Activated CD8-positive, alpha-beta memory T cell treated with anti-CD3 and anti-CD28 coated beads for 36 hours (primary cell): ENCODE results near the gene ARIH2. TPM values are rescaled to one million over a fixed set of nuclear protein-coding genes. Genes with fewer than 3 reads are reported as not detected.

Experiments
- CTCF ChIA-PET: fragments of 350-600 bp; sonication (Branson Sonifier 250); formaldehyde crosslinking; loops from one replicate; lab custom pipeline; 2021; ENCODE audit warnings: antibody characterized with exemption; lab: Charles Lee
- POLR2A ChIA-PET: fragments of 350-600 bp; sonication (Branson Sonifier 250); formaldehyde crosslinking; loops from one replicate; lab custom pipeline; 2021; ENCODE audit warnings: antibody characterized with exemption; lab: Charles Lee
- total RNA-seq, 2 experiments: library from RNA; stranded (reverse); gene quantifications; one replicate each; pipeline ENCODE4 v1.2.3, GENCODE V29; 2021

Gene ARIH2
- total RNA-seq, 2 experiments from 2014 or later, result 127 to 131 TPM

DNA sequence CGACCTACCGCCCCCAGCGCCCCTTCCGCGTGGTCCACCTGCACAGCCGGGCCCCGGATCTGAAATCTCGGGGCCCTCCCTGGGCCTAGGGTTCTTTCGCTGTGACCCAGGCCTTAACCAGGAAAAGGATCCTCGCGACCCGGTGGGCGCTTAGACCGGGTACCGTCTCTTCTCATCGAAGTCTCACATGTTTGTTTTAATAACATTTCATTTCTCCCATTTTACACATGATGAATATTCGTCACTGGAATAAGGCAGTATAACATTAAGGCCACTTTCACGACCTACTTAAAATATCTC, 100.0 kb downstream of the ARIH2 start:
- CTCF ChIA-PET, result interaction anchor here (1.6 to 7.7 kb wide), 4 partner anchors 9 to 29 kb away, joined by 3 to 66 read pairs (median 33); partner anchors contain the start of genes IMPDH2, P4HTM and WDR6
- POLR2A ChIA-PET, result interaction anchor here (8.8 kb wide), 1 partner anchor 11 kb away, joined by 90 read pairs; the partner anchor contains the start of gene WDR6

DNA sequence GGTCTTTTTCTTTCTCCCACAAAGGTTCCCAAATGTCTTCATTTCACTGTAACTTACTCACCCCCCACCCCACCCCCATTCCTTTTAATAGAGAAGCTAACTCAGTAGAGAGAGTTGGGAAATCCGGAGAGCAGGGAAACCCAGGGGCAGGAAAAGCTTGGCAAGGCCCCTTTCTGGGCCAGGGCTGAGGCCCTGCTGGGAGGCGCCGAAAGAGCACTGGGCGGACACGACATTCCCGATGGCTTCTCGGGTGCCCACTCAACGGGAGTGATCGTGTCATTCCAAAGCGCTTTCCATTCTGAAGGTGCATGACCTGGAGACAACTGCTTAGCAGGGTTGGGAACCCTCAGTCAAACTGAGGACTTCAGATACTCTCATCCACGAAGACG, 101.3 kb downstream of the ARIH2 start:
- CTCF ChIA-PET, result interaction anchor here (0.7 to 7.7 kb wide), 6 partner anchors 9 to 101 kb away, joined by 3 to 66 read pairs (median 7); partner anchors contain the start of genes IMPDH2, P4HTM, QRICH1 and USP19
- POLR2A ChIA-PET, result interaction anchor here (1.0 to 8.8 kb wide), 3 partner anchors 9 to 101 kb away, joined by 3 to 90 read pairs (median 14); partner anchors contain the start of genes ARIH2, IMPDH2 and WDR6

DNA sequence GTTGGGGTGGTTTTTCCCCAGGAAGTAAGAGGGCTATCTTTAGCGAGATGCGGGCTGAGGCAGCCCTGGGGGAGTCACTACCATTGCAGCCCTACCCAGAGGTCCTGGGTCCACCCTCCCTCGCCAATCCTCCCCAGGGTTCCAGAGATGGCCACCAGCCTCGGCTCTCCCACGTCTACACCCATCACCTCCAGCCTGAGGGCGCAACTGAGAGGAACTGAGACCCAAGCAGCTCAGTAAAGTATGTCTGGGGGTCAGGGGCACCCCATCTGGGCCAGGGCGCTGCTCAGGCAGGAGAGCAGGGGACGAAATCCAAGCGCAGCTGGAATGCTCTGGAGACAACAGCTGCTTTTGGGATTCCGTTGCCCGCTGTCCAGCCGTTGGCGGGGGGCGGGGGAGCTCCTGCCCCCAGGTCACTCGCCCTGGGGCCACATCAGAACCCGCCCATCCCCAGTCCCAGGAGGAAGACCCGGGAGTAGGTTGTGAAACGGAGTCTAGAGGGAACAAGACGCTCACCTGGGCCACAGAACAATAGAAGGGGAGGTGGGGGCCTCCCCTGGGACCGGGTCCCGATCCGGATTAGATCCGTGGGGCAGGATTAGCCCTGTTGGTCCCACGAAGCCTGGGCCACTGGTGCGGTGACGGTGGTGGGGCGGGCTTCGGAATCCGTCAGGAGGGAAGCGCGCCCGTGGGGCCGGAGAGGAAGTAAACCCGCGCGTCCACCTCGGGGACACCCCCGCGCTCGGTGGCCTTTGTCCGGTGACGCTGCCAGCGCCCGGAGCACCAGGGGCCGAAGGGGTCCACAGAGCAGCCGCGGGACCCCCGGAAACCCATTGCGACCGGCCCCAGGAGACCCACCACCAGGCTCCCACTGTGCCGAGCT, 101.9 kb downstream of the ARIH2 start:
- CTCF ChIA-PET, result interaction anchor here (0.6 to 7.7 kb wide), 8 partner anchors 9 to 160 kb away, joined by 3 to 66 read pairs (median 4); partner anchors contain the start of genes IMPDH2, P4HTM, QRICH1 and USP19
- POLR2A ChIA-PET, result interaction anchor here (1.2 to 8.8 kb wide), 6 partner anchors 8 to 303 kb away, joined by 3 to 90 read pairs (median 8); partner anchors contain the start of genes ARIH2, IMPDH2 and WDR6

DNA sequence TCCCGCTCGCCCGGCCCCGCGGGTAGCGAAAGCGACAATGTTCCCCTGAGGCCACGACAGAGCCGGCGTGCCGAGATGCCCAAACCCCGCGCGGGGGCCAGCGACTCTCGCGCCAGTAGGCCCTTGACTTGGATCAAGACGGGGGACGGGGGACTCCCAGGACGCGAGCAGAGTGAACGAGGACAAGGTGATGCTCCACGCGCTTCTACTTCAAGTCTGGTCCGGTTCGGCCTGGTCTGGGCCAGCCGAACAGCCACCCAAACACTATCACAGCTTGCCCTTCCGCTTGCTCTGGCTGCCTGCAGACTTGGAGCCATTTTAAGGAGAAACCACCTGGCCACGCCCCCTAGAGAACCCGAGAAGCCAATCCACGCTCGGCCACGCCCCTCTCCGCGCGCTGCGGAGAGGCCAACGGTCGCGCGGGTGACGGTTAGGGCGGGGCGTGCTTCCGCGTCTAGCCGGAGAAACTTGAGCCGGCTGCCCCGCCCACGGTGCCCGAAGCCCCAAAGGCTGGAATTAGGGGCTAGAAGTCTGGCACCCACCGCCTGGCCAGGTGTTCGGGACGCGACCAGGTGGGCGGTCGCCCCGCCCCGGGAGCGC, 102.7 kb downstream of the ARIH2 start:
- POLR2A ChIA-PET, result interaction anchor here (0.5 to 8.8 kb wide), 11 partner anchors 7 to 343 kb away, joined by 3 to 90 read pairs (median 7); partner anchors contain the start of genes ARIH2, IMPDH2, P4HTM and QRICH1

DNA sequence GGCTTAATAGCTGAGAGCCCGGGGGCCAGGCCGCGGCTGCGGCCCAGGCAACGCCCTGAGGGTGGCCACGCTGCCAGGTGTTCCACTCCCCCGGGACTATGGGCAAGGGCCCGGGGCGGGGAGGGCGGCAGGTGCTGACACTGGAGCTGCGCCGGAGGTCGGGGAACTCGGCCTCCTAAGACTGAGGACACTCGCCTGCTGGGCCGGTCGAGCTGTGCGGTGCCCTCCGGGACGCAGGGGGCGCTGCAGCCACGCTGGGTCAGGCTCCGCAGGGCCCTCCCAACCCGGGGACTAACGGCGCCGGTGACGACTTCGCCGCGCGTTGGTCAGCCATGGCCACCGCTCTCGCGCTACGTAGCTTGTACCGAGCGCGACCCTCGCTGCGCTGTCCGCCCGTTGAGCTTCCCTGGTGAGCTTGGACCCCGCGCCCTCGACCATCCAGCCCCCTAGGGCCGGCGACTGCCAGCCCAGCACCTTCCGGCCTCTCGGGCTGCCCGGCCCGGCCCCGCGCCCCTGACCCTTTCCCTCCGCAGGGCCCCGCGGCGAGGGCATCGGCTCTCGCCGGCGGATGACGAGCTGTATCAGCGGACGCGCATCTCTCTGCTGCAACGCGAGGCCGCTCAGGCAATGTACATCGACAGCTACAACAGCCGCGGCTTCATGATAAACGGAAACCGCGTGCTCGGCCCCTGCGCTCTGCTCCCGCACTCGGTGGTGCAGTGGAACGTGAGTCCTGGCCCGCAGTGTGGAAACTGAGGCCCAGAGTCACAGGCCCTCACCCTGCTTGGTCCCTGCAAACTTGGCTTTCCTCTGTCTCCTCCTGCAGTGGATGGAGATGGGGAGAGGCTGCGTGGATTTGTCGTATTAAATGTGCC, 103.4 kb downstream of the ARIH2 start, which contains the start of gene NDUFAF3:
TSS of gene NDUFAF3 (plus strand) at position 309 of the 875 bp plus-strand sequence. CDS start at position 333, 24 bp downstream.
- POLR2A ChIA-PET, result interaction anchor here (0.5 to 8.8 kb wide), 12 partner anchors 9 to 622 kb away, joined by 3 to 90 read pairs (median 6); partner anchors contain the start of genes ARIH2, P4HTM, QRICH1 and USP4

More for the DNA sequence above, 102.7 kb downstream of the ARIH2 start:
- CTCF ChIA-PET, result interaction anchor here (0.6 to 7.7 kb wide), 7 partner anchors 10 to 306 kb away, joined by 3 to 66 read pairs (median 4); partner anchors contain the start of genes P4HTM and WDR6

DNA sequence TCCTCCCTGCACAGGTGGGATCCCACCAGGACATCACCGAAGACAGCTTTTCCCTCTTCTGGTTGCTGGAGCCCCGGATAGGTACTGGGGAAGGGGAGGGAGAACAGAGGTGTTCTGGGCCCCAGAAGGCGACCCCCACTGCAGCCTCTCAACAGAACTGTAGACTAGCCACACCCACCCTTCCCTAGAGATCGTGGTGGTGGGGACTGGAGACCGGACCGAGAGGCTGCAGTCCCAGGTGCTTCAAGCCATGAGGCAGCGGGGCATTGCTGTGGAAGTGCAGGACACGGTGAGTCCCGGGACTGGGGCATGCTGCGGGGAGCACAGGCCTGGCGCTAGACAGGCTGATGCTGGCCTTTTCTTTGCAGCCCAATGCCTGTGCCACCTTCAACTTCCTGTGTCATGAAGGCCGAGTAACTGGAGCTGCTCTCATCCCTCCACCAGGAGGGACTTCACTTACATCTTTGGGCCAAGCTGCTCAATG, 104.1 kb downstream of the ARIH2 start:
- ChIA-PET CTCF (interaction anchor here (0.6 to 7.7 kb wide), 7 partner anchors 9 to 238 kb away, joined by 3 to 66 read pairs (median 4); partner anchors contain the start of genes P4HTM, QRICH1 and WDR6), POLR2A (interaction anchor here (0.6 to 8.8 kb wide), 9 partner anchors 15 to 622 kb away, joined by 3 to 90 read pairs (median 7); partner anchors contain the start of genes ARIH2, P4HTM, QRICH1 and USP4)

More for the DNA sequence above, 103.4 kb downstream of the ARIH2 start, which contains the start of gene NDUFAF3:
- CTCF ChIA-PET, result interaction anchor here (0.6 to 7.7 kb wide), 8 partner anchors 10 to 307 kb away, joined by 3 to 66 read pairs (median 4); partner anchors contain the start of genes P4HTM and WDR6

DNA sequence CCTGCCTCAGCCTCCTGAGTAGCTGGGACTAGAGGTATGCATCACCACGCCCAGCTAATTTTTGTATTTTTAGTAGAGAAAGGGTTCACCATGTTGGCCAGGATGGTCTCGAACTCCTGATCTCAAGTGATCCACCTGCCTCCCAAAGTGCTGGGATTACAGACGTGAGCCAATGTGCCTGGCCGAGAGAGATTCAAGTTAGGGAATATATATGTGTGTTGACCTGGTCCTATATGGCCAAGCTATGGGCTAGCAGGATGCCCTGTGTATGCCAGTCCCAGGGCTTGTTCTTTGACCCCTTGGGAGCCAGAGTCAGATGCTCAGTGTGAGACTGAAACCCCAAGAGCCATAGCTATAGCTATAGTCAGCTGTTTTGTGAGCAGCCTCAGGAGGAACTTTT, 105.1 kb downstream of the ARIH2 start:
- CTCF ChIA-PET, result interaction anchor here (7.6 to 7.7 kb wide), 2 partner anchors 15 to 35 kb away, joined by 63 to 66 read pairs; partner anchors contain the start of genes P4HTM and WDR6
- POLR2A ChIA-PET, result interaction anchor here (0.7 to 8.8 kb wide), 4 partner anchors 16 to 389 kb away, joined by 6 to 90 read pairs (median 10); partner anchors contain the start of genes PRKAR2A, QRICH1 and WDR6

DNA sequence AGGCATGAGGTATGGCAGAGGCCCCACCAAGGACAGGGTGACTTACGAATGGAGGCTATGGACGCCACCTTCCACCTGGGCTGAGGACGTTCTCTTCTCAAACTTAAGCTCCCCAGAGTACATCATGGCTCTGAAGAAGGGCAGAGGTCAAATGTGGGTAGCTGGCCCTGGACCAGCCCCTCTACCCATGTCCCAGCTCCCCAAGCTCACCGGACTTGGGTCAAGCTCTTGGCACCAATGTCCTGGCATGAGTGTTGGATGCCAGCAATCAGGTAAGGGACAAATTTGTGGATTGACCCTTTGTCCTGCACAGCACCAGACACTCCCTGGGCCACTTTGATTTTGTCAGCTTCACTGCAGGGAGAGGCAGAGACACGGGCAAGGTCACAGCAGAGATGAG, 105.8 kb downstream of the ARIH2 start:
- ChIA-PET POLR2A (interaction anchor here (0.5 to 8.8 kb wide), 3 partner anchors 17 to 104 kb away, joined by 3 to 90 read pairs (median 3); partner anchors contain the start of gene WDR6), CTCF (interaction anchor here (7.7 kb wide), 1 partner anchor 35 kb away, joined by 63 read pairs; the partner anchor contains the start of gene P4HTM)

DNA sequence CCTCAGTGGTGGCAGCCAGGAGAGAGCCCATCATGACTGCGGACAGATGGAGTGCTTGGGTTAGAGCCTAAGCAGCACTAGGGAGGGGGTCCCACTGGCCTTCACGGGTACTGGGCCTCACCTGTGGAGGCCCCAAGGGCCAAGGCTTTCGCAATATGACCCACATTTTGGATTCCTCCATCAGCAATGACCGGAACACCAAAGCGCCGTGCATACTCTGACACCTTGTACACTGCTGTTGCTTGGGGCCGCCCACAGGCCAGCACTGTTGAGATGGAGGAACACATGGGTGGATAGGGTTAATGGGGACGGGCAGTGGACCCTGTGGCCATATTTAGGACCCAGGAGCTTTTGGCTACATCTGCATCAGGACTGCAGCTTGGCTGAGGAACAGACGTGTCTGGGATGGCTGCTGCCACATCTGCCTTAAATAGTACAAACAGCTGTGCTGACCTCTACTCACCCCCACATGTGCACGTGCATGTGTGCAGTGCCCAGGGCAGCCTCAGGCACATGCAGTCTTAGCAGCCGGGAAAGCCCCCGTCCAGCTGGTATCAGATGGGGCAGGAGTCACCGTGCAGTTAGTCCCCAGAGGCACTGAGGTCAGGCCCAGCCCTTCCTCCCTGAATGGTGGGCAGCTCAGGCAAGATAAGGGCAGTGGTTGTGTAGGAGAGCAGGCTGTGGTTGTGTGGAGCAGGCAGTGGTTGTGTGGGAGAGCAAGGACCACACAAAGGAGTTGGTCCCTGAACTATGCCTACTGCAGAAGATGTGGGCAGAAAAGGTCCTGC, 106.6 kb downstream of the ARIH2 start:
- ChIA-PET CTCF (interaction anchor here (0.8 kb wide), 1 partner anchor 50 kb away, joined by 4 read pairs; no protein-coding TSS in a partner anchor), POLR2A (interaction anchor here (0.5 to 8.8 kb wide), 4 partner anchors 17 to 105 kb away, joined by 3 to 90 read pairs (median 4); partner anchors contain the start of gene WDR6)

DNA sequence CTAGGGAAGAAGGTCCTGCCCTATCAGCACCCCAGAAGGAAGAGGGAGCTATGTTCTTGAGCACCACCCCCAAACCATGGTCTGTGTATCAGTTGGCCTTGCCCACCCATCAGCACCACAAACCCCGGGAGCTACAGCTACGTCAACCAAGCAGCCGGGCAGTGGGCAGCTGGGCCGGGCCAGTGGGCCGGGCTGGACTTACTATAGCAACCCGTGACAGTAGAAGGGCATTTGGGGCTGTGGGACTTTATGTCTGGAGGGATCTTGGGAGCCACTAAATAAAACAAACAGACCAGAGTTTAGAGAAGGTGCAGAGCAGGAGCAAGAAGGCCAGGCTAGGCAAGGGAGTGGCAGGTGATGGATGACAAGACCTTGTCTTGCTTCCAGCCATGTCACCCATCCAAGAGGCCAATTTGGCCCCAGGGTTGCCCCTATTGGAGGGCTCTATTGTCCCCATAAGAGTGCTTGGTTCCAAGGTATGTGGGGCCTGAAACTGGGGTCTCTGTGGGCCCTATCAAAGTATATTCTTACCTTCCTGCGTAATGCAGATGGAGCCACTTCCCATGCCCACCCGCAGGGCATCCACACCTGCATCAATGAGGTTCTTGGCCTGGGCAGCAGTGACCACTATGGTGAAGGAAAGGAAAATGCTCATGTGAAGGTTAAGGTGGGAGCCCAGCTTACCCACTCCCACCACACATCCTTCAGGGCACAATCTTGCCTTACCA, 107.3 kb downstream of the ARIH2 start:
- POLR2A ChIA-PET, result interaction anchor here (0.6 to 1.1 kb wide), 3 partner anchors 19 to 65 kb away, joined by 3 to 5 read pairs (median 5); partner anchors contain the start of gene WDR6
- CTCF ChIA-PET, result interaction anchor here (0.8 to 1.2 kb wide), 2 partner anchors 19 to 49 kb away, joined by 4 read pairs; partner anchors contain the start of gene WDR6

DNA sequence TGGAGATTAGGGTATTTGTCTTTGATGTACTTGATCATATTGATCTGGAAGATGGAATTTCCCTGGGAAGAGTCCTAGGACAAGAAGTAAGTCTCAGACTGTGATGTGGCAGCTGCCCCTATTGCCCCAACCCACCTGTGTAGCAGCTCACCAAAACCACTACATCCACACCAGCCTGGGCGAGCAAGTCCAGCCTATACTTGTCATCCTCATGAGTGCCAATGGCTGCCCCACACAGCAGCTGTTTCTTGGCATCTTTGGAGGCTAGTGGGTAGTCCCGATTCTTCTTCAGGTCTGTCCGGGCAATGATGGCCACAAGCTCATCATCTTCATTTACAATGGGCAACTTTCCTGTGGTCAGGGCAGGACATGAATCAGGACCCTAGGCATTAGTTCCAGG, 107.9 kb downstream of the ARIH2 start:
- POLR2A ChIA-PET, result interaction anchor here (0.6 to 1.1 kb wide), 2 partner anchors 19 to 66 kb away, joined by 5 read pairs; partner anchors contain the start of gene WDR6
- CTCF ChIA-PET, result interaction anchor here (1.2 kb wide), 1 partner anchor 19 kb away, joined by 4 read pairs; the partner anchor contains the start of gene WDR6

DNA sequence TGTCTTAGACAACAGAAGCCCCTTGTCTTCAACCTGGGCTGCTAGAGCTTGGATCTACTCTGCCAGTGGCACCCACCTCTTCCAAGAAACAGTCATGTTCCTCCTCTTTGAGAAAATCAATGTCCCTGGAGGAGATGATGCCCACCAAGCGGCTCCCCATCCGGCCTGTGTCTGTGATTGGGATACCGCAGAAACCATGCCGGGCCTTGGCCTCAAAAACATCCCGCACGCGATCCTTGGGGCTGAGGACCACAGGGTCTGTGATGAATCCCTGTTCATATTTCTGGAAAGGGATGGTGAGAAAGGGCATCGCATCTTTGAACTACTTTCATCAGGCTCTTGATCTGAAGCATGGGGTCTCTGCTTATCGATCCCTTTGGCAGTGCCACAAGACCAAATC, 109.0 kb downstream of the ARIH2 start:
- ChIA-PET POLR2A (interaction anchor here (2.2 kb wide), 1 partner anchor 7 kb away, joined by 14 read pairs; no protein-coding TSS in a partner anchor), CTCF (no interaction called here)

DNA sequence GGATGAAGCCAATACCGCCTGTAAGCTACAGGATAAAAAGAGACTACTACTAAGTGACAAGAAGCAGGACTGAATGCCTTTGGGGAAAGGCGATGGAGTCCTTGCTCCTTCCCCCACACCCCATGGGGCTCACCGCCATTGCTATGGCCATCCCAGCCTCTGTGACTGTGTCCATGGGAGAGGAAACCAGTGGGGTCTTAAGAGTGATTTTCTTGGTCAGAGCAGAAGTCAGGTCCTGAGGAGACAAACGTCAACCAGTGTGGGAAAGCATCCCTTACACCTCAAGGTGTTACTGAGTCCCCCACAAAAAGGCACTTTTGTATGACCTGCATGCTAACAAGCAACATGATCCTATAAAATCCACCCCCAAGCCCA, 109.6 kb downstream of the ARIH2 start:
- ChIA-PET CTCF (interaction anchor here (0.6 kb wide), 1 partner anchor 39 kb away, joined by 3 read pairs; no protein-coding TSS in a partner anchor), POLR2A (interaction anchor here (0.6 to 2.2 kb wide), 5 partner anchors 8 to 92 kb away, joined by 3 to 15 read pairs (median 9); partner anchors contain the start of gene USP19)

DNA sequence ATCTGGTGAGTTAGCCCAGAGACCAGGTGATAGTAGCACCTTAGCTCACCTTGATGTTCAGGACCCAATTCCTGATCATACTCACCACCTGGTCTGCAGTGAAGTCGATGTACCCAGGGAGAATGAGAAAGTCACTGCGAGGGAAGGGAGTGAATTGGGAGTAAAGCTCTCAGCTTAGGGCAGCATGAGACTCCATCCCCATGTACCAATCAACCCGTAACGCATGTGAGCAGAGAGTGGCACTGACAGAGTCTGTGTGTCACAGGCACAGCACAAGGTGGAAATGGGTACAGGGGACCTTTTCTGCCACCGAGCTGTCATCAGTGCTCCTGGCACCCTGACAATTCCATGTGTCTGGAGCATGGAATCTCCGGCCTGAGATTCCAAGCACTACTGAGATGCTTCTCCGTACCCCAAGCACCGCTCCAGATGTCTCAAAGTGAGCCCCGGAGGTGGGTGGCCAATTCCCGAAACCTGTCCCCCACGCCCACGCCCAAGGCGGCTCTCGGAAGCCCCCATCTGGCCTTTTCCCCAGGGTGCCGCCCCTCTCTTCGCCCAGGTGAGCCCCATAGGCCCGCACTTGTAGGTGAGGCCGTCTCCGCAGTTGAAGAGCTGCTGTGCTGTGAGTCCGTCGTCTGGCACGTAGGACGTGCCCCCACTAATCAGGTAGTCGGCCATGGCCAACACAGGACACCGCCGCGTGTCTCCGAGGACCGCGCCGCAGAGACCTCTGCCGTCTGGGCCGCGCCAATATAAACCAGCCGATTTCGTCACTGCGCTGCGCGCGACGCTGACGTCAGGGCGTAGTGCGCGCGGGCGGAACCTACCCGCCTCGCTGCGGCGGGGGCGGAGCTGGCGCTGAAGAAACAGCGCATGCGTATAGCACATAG, 110.3 kb downstream of the ARIH2 start, which contains the start of gene IMPDH2:
TSS of gene IMPDH2 (minus strand) at position 726 of the 890 bp plus-strand sequence. CDS start at position 678, 48 bp downstream.
- ChIA-PET POLR2A (interaction anchor here (0.6 to 2.2 kb wide), 9 partner anchors 8 to 92 kb away, joined by 3 to 15 read pairs (median 9); partner anchors contain the start of genes QRICH1, USP19 and WDR6), CTCF (interaction anchor here (0.6 to 1.3 kb wide), 9 partner anchors 9 to 343 kb away, joined by 3 to 4 read pairs (median 3); partner anchors contain the start of genes DALRD3, NCKIPSD and WDR6)
